Lower leg skin (tissue), 4 donors: ENCODE measurements around the gene PDZD2. TPM values are rescaled to one million over a fixed set of nuclear protein-coding genes. Genes with fewer than 3 reads are reported as not detected.

Experiments
- DNase-seq, 2 donors: peaks; one replicate each; pipeline ENCODE4 v3.0.0-alpha.2; 2019; ENCODE audit warnings: low spot score in 2 of 2
- H3K4me3 ChIP-seq: fragments of 200-600 bp; sonication (generic); 2 replicates; pipeline ENCODE4 v1.5.1; 2017; ENCODE audit warnings: mild to moderate bottlenecking, low read depth; ENCODE audit not compliant: poor library complexity, severe bottlenecking
- CTCF ChIP-seq, 3 donors: fragments of 450-650 bp; IDR thresholded peaks; one replicate each; pipeline ENCODE4 v1.5.1; 2016; ENCODE audit warnings: antibody characterized with exemption in 3 of 3, mild to moderate bottlenecking in 3 of 3, moderate library complexity in 2 of 3
- POLR2A ChIP-seq, 2 donors: fragments of 450-650 bp; IDR thresholded peaks; one replicate each; pipeline ENCODE4 v1.6.1; 2016 to 2017; ENCODE audit warnings: antibody characterized with exemption in 2 of 2, mild to moderate bottlenecking in 1 of 2, moderate library complexity in 1 of 2
- WGBS, 2 donors: methylation state at CpG; one replicate each; pipeline ENCODE4 v1.1.5; 2018; 5-methylcytosine and 5-hydroxymethylcytosine counted together
- intact Hi-C: fragments of 100-400 bp; cut with DNase I; formaldehyde crosslinking; loops from one replicate; pipeline ENCODE4 v1.15.0; 2023; ENCODE audit warnings: low total_unique reads
- total RNA-seq, 4 donors: library from RNA; depleted of rRNA; stranded (reverse); fragments of >200 nt; gene quantifications; one replicate each; pipeline ENCODE4 v1.1.0, GENCODE V29; 2016

PDZD2 gene
- total RNA-seq, 4 donors from 2014 or later, result 102 to 150 (median 116) TPM

DNA sequence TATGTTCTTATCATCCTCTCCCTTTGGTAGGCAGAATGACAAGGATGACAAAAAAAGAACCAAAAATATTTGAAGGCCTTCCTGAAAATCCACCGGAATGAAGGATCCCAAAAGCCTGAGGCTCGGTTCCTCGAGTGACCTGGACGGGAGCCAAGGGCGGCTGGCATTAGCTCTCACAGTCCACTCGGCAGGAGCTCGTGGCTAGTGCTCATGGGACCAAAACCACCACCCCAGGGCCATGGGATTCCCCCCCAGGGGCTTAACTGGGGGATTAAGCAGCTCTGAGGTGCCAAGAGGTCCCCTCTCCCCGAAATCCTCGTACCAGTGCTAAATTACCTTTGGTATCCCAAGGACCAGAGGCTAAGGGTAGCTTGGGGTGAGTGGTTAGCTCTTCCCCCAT is 586 bp upstream of the PDZD2 start:
- 14 to 15% methylated on average over 9 of the region's 9 CpGs for WGBS, 2 donors
- H3K4me3 ChIP-seq, result no peak overlapping the region
- intact Hi-C loops, result no loop called here
- peak; percentile 18 to 85 for DNase-seq
- no peak for TF ChIP-seq CTCF (IDR thresholded peaks at IDR 0.05)
- TF ChIP-seq POLR2A (IDR thresholded peaks at IDR 0.05), result no peak

DNA sequence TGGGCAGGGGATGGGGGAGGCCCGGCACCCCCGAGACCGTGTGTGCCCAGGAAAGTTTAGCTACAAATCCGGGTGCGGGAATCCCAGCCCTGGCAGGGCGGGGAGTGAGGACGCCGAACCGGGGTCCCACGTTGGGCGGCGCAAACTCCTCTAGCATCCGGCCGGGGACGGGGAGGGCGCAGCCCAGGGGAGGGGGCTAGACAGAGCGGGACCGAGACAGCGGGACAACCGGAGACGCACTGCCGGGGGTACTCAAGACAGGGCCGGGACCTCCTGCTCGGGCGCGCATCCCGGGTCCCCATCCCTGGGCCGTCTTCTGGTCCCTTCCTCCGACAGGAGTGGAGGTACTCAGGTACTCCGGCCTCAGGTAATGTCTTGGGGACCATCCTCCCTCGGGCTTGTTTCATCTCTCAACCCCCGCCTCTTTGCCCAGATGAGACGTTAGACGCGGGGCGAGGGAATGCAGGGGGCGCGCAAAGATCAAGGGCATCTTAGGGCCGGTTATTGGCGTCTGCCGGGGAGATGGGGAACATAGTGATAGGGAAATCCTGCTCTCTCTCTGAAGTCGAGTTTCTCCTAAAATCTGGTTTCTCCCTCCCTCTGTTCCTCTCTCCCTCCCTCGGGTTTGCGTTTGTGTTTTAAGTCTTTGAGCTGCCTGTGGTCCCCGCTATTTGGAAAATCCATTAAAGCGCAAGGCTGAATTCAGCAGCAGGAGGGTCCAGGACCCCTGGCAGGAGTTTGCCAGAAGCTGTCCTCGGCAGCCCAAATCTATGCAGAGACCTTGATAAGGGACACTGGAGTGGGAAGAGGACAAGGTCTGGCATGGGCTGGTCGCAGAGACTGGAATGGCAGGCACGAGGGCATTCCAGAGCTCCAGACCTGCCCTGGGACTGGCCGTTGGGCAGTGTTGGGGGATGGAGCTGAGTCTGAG is 815 bp downstream of the PDZD2 start:
- peak overlapping the region; percentile 45 for H3K4me3 ChIP-seq
- peak in 1 of 2 donors; percentile 73 for DNase-seq
- intact Hi-C loops, result no loop called here
- WGBS, 2 donors, result 36 to 40% methylated on average over 27 to 45 of the region's 50 CpGs
- TF ChIP-seq POLR2A (IDR thresholded peaks at IDR 0.05) (no peak), CTCF (IDR thresholded peaks at IDR 0.05) (no peak)

DNA sequence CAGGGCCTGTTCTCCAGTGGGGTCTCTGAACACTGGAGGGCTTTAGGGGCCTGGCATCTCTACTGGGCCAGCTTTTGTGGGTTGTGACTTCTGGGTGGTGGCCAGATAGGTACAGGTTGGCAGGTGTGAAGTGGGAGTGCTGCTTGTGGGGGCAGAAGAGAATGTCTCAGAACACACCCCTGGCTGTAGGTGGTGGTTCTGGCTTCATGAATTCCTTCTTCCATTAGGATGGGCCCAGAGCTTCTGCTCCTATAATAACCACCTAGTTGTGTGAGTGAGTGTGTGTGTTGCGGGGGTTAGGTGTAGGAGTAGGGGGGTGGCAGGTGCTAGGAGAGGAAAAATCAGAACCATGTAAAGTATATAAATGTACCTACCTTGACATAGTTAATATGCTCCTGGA is 1.6 kb downstream of the PDZD2 start:
- 86 to 96% methylated on average over 1 of the region's 1 CpG for WGBS, 2 donors
- DNase-seq, result peak in 1 of 2 donors; percentile 58
- intact Hi-C loops, result no loop called here
- TF ChIP-seq CTCF (IDR thresholded peaks at IDR 0.05) (no peak), POLR2A (IDR thresholded peaks at IDR 0.05) (no peak)
- no peak overlapping the region for H3K4me3 ChIP-seq

DNA sequence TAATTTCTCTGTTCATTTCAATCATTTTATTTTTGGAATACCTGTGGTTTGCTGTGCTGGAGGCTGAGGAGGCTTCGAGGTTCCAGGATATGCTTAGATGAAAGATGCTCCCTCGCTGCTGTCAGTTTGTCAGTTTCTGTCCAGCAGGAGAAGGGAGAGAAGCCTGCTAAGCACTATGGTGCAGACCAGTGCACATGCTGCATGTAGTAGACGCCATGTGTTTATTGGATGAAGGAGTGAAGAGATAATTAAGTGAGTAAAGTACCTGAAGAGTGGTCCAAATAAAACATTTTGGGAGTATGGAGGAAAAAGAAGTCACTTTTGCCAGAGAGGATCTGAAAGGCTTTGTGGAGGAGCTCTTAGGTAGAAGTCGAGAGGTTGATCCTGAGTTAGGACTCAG is 2.1 kb downstream of the PDZD2 start:
- TF ChIP-seq POLR2A (IDR thresholded peaks at IDR 0.05) (no peak), CTCF (IDR thresholded peaks at IDR 0.05) (no peak)
- intact Hi-C loops, result no loop called here
- H3K4me3 ChIP-seq, result no peak overlapping the region
- DNase-seq, result peak in 1 of 2 donors; percentile 5
- 86 to 92% methylated on average over 4 of the region's 4 CpGs for WGBS, 2 donors

DNA sequence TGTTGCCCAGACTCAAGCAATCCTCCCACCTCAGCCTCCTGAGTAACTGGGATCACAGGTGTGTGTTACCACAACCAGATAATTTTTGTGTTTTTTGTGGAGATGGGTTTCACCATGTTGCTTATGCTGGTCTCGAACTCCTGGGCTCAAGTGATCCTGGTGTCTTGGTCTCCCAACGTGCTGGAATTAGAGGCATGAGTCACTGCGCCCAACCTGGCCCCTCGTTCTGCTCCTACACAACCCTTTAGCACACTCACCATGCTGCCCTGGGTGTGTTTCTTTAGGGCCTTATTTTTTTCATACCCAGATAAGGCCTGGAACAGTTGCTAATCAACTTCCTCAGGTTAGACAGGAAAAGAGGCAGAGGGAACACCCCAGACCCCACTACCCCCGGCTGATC is 2.6 kb downstream of the PDZD2 start:
- TF ChIP-seq CTCF (IDR thresholded peaks at IDR 0.05) (no peak), POLR2A (IDR thresholded peaks at IDR 0.05) (no peak)
- no peak overlapping the region for H3K4me3 ChIP-seq
- WGBS, 2 donors, result 89 to 91% methylated on average over 5 of the region's 5 CpGs
- intact Hi-C loops, result no loop called here
- DNase-seq, result peak in 1 of 2 donors; percentile 3
